Suppressor macrophage treated with lipopolysaccharide for 4 hours (primary cell): Measurements from ENCODE around the gene WDR41.
"Not testable (repeated sequence)": the region's sequence is repeated elsewhere in the genome, so short reads cannot be mapped to it uniquely, and the experiment has no call there.

Source experiments
- DNase-seq: peaks from one replicate; pipeline ENCODE4 v3.0.0-alpha.2; 2020

The WDR41 gene, protein sequence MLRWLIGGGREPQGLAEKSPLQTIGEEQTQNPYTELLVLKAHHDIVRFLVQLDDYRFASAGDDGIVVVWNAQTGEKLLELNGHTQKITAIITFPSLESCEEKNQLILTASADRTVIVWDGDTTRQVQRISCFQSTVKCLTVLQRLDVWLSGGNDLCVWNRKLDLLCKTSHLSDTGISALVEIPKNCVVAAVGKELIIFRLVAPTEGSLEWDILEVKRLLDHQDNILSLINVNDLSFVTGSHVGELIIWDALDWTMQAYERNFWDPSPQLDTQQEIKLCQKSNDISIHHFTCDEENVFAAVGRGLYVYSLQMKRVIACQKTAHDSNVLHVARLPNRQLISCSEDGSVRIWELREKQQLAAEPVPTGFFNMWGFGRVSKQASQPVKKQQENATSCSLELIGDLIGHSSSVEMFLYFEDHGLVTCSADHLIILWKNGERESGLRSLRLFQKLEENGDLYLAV

GRCh38 chr5:77491783-77492652 lies at the start of gene WDR41:
Gene WDR41 (minus strand): TSS chr5:77492316. CDS start chr5:77492220, 96 bp downstream.
- peak; percentile 95 for DNase-seq

DNA sequence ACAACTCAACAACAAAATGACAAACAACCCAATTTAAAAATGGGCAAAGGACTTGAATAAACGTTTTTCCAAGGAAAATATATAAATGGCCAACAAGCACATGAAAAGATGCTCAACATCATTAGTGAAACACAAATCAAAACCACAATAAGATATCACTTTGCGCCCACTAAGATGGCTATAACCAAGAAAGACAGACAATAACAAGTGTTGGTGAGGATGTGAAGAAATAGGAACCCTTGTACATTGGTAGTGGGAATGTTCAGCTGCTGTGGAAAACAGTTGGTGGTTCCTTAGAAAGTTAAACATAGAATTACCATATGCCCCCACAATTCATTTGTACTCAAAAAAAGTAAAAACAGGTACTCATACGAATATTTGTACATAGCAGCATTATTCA lies 39.2 kb upstream of the WDR41 start:
- DNase-seq, result no peak

GRCh38 chr5:77518304-77518703 lies 26.2 kb upstream of the WDR41 start:
- DNase-seq, result peak; percentile 10

GRCh38 chr5:77514457-77514856 lies 22.3 kb upstream of the WDR41 start:
- no peak for DNase-seq

DNA sequence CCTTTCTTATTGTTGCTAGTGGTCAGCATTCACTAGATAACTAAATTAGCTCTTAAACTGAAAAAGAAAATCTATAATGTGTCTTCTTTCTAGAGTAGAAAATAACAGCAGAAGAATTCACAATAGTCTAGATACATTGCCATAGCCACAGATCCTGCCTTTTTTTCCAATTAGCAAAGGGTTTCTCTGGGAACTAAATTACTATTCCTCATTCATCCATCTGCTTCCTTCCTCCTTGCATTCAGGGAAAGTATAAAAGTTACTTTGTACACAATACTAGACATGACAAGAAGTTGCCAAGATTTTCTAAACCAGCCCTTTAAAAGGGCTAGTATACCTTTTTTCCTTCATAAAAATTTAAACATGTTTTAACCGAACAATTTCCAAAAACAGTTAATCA lies 21.2 kb upstream of the WDR41 start:
- no peak for DNase-seq

DNA sequence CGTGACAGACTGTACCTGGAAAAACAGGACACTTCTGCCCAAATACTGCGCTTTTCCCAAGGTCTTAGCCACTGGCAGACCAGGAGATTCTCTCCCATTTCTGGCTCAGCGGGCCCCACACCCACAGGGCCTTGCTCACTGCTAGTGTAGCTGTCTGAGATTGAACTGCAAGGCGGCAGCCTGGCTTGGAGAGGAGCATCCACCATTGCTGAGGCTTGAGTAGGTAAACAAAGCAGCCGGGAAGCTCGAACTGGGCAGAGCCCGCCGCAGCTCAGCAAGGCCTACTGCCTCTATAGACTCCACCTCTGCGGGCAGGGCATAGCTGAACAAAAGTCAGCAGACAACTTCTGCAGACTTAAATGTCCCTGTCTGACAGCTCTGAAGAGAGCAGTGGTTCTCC lies 9.0 kb upstream of the WDR41 start:
- DNase-seq, result not testable (repeated sequence)

DNA sequence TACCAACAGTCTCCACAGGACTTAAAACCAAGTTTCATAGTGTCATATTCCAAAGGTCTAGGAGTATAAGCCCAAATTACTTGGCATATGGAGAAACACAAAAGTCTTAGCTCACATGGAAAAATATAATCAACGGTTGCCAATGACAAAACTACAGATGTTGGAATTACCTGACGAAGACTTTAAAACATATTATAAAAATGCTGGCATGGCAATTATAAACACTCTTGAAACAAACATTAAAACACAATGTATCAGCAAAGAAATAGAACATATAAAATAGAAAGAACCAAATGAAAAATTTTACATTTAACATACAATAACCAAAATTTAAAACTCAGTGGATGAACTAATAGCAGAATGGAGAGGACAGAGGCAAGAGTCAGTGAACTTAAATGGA lies 7.9 kb upstream of the WDR41 start:
- DNase-seq, result no peak

GRCh38 chr5:77499441-77499840 lies 7.3 kb upstream of the WDR41 start:
- DNase-seq, result peak; percentile 50

- no peak for DNase-seq
Observed at GRCh38 chr5:77498952-77499351, 6.8 kb upstream of the WDR41 start.

GRCh38 chr5:77494935-77495334 lies 2.8 kb upstream of the WDR41 start:
- no peak for DNase-seq

DNA sequence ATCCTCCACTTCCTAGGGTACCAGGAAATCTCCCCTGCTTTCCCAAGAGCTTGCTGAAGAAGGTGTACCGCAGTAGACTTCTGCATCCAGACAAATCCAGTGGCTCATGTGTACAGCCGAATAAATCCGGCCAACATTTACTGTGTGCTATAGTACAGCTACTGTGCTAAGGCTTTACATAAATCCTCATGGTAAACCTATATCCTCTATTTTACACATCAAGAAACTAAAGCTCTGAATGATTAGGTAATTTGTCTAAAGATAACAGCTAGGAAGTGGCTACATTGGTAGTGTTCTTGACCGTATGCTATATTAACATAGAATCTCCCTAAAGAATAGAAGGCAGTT lies 511 bp upstream of the WDR41 start:
- DNase-seq, result no peak

GRCh38 chr5:77490741-77491344 lies 1.3 kb downstream of the WDR41 start:
- DNase-seq, result peak; percentile 42

DNA sequence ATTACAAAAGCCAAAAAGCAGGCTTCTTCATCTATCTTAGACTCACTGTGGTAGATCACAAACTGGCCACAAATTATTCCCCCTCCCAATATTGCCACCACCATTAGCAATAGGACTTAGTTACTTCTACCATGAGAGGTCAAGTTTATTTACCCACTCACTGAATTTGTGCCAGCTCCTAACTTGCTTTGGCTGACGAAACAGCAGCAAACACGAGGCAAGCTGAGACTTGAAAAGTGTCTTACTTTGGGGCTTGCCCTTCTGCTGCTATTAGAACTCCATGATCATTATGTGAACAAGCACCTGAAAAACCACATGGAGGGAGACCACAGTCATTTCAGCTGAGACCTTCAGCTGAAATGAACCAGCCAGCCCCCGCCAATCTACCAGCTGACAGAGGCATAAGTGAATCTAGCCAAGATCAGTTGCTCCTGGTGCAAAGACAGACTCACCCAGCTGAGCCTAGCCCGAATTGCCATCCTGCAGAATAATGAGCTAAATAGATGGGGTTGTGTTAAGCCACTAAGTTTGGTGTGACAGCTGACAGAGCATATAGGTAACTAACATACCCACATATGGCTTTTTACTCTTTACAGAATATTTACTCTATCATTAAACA lies 5.7 kb downstream of the WDR41 start:
- DNase-seq, result no peak

GRCh38 chr5:77483682-77484081 lies 8.4 kb downstream of the WDR41 start:
- peak; percentile 62 for DNase-seq

DNA sequence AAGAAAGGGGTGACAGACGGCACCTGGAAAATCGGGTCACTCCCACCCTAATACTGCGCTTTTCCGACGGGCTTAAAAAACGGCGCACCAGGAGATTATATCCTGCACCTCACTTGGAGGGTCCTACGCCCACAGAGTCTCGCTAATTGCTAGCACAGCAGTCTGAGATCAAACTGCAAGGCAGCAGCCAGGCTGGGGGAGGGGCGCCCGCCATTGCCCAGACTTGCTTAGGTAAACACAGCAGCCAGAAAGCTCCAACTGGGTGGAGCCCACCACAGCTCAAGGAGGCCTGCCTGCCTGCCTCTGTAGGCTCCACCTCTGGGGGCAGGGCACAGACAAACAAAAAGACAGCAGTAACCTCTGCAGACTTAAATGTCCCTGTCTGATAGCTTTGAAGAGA lies 17.1 kb downstream of the WDR41 start:
- not testable (repeated sequence) for DNase-seq

DNA sequence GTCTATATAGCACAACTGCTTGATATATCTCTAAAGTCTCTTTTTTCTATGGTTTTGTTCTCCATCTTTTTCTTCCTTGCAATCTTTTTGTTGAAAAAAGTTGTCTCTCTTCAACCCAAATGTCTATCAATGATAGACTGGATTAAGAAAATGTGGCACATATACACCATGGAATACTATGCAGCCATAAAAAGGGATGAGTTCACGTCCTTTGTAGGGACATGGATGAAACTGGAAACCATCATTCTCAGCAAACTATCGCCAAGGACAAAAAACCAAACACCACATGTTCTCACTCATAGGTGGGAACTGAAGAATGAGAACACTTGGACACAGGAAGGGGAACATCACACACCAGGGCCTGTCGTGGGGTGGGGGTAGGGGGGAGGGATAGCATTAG lies 23.2 kb downstream of the WDR41 start:
- not testable (repeated sequence) for DNase-seq

DNA sequence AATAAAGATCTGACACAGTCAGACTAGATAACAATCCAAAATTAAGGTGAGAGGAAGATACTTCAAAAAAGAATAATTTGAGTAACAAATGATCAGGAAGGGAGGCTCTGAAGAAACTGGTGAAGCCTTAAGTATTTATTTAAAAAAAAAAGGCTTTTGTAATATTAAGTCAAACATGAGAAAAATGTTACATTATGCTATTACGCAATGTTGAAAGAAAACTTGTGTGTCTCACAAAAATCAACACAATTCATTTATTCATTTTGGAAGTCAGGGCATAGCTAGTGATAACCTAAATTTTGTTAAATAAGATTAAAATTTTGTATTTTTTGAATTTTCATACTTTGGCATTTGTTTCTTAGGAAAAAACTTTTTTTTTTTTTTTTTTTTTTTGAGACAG lies 28.2 kb downstream of the WDR41 start:
- DNase-seq, result peak; percentile 17

- DNase-seq, result no peak
Observed at GRCh38 chr5:77461287-77461686, 30.8 kb downstream of the WDR41 start.

- no peak for DNase-seq
Observed at GRCh38 chr5:77454123-77454522, 38.0 kb downstream of the WDR41 start.

DNA sequence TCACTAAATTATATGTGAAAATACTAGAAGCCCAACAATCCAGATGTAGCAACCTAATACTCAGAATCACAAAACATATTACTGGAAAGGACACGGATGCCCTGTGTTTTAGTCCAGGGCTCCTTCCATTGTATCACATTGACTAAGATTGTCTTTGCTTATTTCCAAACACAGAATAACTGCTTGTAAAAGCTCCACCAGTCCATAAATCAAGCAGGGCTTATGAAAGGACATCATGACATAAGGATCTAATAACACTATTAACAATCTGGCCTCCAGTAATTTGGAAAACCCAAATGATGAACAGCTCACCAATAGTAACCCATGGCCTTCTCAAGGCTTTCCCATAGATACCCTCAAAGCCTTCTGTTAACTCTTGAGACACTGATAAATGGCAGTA lies 39.8 kb downstream of the WDR41 start:
- no peak for DNase-seq

GRCh38 chr5:77449981-77450380 lies 42.1 kb downstream of the WDR41 start:
- peak; percentile 62 for DNase-seq

GRCh38 chr5:77449277-77449676 lies 42.8 kb downstream of the WDR41 start:
- peak; percentile 74 for DNase-seq

- DNase-seq, result no peak
Observed at GRCh38 chr5:77448831-77449230, 43.3 kb downstream of the WDR41 start.
